GM18508 (cell line): ENCODE data around the gene PTRHD1.

ENCODE experiments used
- ATAC-seq: cut with Tn5 transposase; IDR thresholded peaks from one replicate; pipeline ENCODE4 v1.9.1; 2021; ENCODE audit warnings: moderate number of reproducible peaks; ENCODE audit not compliant: insufficient read depth, unreplicated experiment

PTRHD1 gene

GRCh38 chr2:24766609-24767008, 26.6 kb downstream of the PTRHD1 start:
- no peak for ATAC-seq

GRCh38 chr2:24763843-24764242, 29.3 kb downstream of the PTRHD1 start:
- no peak for ATAC-seq

DNA sequence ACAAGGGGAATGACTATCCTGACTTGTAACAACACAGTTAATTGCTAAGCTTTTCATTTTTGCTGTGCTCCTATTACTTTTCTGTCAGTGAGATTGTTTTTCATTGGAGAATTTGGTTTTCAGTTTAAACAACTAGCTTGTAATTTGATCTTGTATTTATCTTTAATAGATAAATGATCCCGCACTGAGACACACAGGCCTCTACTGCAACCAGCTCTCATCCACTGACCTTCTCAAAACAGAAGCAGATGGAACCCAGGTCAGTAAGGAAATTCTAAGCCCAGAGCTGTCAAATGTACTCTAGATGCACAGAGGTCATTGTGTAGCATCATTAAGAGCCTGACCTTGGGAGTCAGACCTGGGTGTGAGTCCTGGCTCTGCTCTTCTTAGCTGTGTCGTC, 30.7 kb downstream of the PTRHD1 start:
- no peak for ATAC-seq

DNA sequence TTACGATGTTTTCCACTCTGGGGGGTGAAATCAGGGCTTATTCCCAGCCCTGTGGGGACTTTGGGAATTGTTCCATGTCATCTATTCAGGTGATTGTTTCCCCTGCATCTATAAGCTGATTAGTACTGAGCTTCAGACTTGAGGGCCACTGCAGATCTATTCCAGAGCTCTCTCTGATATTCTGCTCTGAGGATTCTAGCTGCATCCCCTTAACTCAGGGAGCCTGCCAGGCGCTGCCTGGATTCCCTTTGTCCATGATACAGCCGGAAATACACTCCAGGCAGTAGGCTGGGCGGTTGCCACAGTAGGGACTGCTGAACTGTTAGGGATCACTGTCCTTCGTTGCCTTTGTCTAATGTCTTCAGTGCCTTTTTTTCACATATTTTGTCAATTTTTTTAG, 31.3 kb downstream of the PTRHD1 start:
- no peak for ATAC-seq

GRCh38 chr2:24756789-24757188, 36.4 kb downstream of the PTRHD1 start:
- ATAC-seq = no peak

GRCh38 chr2:24754985-24755705, 38.0 kb downstream of the PTRHD1 start:
- ATAC-seq = no peak

GRCh38 chr2:24749069-24749691, 44.0 kb downstream of the PTRHD1 start:
- no peak for ATAC-seq

GRCh38 chr2:24747299-24747698, 45.9 kb downstream of the PTRHD1 start:
- no peak for ATAC-seq

GRCh38 chr2:24745825-24746224, 47.4 kb downstream of the PTRHD1 start:
- no peak for ATAC-seq

DNA sequence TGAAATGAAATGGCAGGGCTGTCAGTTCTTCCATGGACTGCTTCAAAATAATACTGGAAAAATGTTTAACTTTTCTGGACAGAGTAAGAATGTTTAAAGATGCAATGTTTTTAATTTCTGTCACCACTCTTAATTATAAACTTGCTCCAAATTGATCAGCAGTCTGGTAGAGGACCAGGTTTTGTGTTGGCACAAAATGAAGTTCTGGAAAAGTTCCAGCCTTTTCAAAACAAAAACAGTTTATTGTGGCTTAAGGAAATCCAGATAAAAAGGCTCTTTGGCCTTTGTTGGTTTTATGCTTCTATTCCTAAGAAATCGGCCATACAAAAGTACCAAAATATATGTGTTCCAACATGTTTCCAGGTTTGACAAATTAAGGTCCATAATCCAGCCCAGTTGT, 48.8 kb downstream of the PTRHD1 start:
- no peak for ATAC-seq

DNA sequence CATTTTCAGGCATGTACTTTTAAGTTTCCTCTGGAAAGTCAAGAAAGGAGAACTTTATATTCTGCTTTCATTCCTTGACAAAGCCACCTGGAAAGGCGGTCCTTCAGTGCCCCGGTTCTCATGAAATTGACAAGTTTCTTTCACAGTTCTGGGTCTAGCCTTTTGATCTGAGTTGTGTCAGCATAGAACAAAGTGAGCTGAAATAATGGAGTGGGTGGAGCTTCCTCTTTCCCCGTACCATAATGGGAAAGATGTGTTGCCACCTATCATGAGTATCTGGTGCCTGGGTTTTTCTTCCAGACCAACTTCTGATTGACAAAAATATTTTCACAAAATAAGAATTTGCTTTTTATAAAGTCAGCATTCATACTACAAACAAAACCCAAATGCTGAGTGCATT, 49.3 kb downstream of the PTRHD1 start:
- no peak for ATAC-seq

DNA sequence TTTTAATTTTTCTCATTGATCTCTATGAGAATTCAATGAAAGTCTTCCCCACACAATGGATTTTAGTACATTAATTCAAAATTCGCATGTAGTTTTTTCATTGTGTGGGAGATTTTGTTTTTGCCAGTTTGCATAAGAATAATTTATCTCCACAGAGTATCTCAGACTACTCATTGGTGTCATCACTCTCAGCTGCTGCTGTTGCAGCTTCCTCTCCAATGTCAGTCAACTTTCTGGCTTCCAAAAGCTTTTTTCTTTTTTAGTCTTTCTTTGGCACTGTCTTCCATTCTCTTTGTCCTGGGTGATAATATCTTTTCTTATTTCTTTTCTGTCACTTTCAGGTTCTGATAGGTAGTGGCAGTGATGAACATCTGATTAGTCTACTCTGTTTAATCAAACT, 50.5 kb downstream of the PTRHD1 start:
- no peak for ATAC-seq

- no peak for ATAC-seq
Measured at GRCh38 chr2:24740142-24740541, 53.0 kb downstream of the PTRHD1 start.
